ENCODE data around the gene ZNF555.

GRCh38 chr19:2802826-2803225 is 38.4 kb upstream of the ZNF555 start:
- TF ChIP-seq CTCF (IDR thresholded peaks at IDR 0.05) (no peak), EZH2 (IDR thresholded peaks at IDR 0.05) (no peak), EZH2phosphoT487 (IDR thresholded peaks at IDR 0.05) (no peak)

All from neural progenitor cell (in vitro differentiated cells).